H1 (cell line): Measurements from ENCODE around the gene OR51B6. TPM values are rescaled to one million over a fixed set of nuclear protein-coding genes. Genes with fewer than 3 reads are reported as not detected.

Source experiments
- BCL11A ChIP-seq, 2 experiments: IDR thresholded peaks; one replicate each; pipeline ENCODE4 v1.6.1; 2011; ENCODE audit warnings: low read depth in 2 of 2, low read length in 2 of 2, mild to moderate bottlenecking in 2 of 2
- CTBP2 ChIP-seq: IDR thresholded peaks from 2 replicates; pipeline ENCODE4 v1.7.0; 2011; ENCODE audit warnings: borderline replicate concordance, mild to moderate bottlenecking, moderate library complexity, mixed read lengths, low read length; ENCODE audit not compliant: insufficient read depth, insufficient read length
- CTCF ChIP-seq, 3 experiments: IDR thresholded peaks; 1 replicate in 2 of 3; 2 replicates in 1 of 3; pipeline versions ENCODE4 v1.5.1 to v1.6.1; 2011; ENCODE audit warnings: low read length in 3 of 3, mild to moderate bottlenecking in 3 of 3, inconsistent platforms in 2 of 3, low read depth in 1 of 3, moderate library complexity in 1 of 3; ENCODE audit not compliant: insufficient read depth in 1 of 3; ENCODE audit errors: control extremely low read depth in 1 of 3
- KDM4A ChIP-seq: IDR thresholded peaks from one replicate; pipeline ENCODE4 v1.7.1; 2012; ENCODE audit warnings: low read depth, mild to moderate bottlenecking, moderate library complexity, low read length, inconsistent platforms; ENCODE audit not compliant: severe bottlenecking
- YY1 ChIP-seq: IDR thresholded peaks from 2 replicates; pipeline ENCODE4 v1.6.1; 2011; ENCODE audit warnings: low read depth, mild to moderate bottlenecking, low read length
- polyA plus RNA-seq, 7 experiments: library from polyadenylated mRNA; depleted of rRNA in 3 of 7; stranded (reverse) in 5 of 7; unstranded in 2 of 7; fragments of >200 nt in 5 of 7; fragments of 200-250 nt in 2 of 7; gene quantifications; 1 replicate in 5 of 7; 2 replicates in 1 of 7; 4 replicates in 1 of 7; pipeline versions ENCODE4 v1.2.1 to v1.2.3, GENCODE V29; 2011 to 2013; ENCODE audit warnings: missing spikeins in 2 of 7, mixed read lengths in 2 of 7
- total RNA-seq: library from RNA; stranded (reverse); fragmentation: NEBNext Ultra II Directional; extraction: Animal tissue kit (Norgen Biotek cat#: 25700); gene quantifications from 2 replicates; pipeline ENCODE4 v1.2.1, GENCODE V29; 2021
- TF ChIP-seq, protein P1 (sequence below): IDR thresholded peaks from 2 replicates; pipeline ENCODE4 v1.6.1; 2012; ENCODE audit warnings: inconsistent platforms

Gene OR51B6
- total and polyA plus RNA-seq, 2 of the 8 experiments (the other 6 are each of a cell fraction or from before 2014, with no cell fraction given) = not detected

DNA sequence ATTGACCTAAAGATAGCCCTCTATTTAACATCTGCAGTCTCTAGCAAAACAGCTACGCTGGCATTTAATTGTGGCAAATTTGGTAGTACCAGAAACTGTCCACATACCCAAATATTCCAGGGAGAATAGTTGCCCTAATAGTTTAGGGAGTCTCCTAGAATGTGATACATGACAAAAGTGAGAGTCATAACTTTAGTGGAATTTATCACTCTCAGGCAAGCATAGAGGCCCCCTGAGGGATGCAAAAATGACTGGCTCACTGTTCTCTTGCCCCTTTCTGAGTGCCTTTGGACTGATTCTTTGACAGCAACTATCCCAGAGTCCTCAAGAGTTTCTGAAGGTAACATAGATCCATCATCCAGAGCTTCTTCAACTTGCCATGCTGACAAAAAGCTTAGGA, 47.3 kb upstream of the OR51B6 start (continued):
- no peak for TF ChIP-seq CTCF (IDR thresholded peaks at IDR 0.05; ENCODE audit: control extremely low read depth in 1 of 3, insufficient read depth in 1 of 3, low read depth in 1 of 3, low read length in 3 of 3)
- no peak for TF ChIP-seq CTBP2
- TF ChIP-seq KDM4A = no peak
- no peak for TF ChIP-seq YY1
- no peak for TF ChIP-seq BCL11A (IDR thresholded peaks at IDR 0.05; ENCODE audit: low read depth in 2 of 2, low read length in 2 of 2)
- TF ChIP-seq, protein P1, sequence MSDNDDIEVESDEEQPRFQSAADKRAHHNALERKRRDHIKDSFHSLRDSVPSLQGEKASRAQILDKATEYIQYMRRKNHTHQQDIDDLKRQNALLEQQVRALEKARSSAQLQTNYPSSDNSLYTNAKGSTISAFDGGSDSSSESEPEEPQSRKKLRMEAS = no peak
